GM23338 (cell line): ENCODE measurements around the gene FECH.
"Not testable (repeated sequence)": the region's sequence is repeated elsewhere in the genome, so short reads cannot be mapped to it uniquely, and the experiment has no call there.

ENCODE experiments used
- CTCF ChIP-seq, 2 experiments: fragments of 200-600 bp in 1 of 2; sonication (generic) in 1 of 2; conservative IDR thresholded peaks; 2 replicates each; pipeline versions ENCODE4 v1.5.1 to v1.6.1; 2016 to 2017; ENCODE audit warnings: antibody characterized with exemption in 2 of 2, low read depth in 2 of 2, mild to moderate bottlenecking in 2 of 2, moderate library complexity in 1 of 2
- ETS1 ChIP-seq: IDR thresholded peaks from 2 replicates; pipeline ENCODE4 v1.6.1; 2016; ENCODE audit warnings: antibody characterized with exemption
- EZH2 ChIP-seq: fragments of 200-600 bp; sonication (generic); IDR thresholded peaks from one replicate; pipeline ENCODE4 v1.8.0; 2017; ENCODE audit warnings: antibody characterized with exemption, mild to moderate bottlenecking, low read depth; ENCODE audit not compliant: unreplicated experiment
- EZH2phosphoT487 ChIP-seq: fragments of 200-600 bp; sonication (generic); IDR thresholded peaks from one replicate; pipeline ENCODE4 v1.8.1; 2018; ENCODE audit warnings: antibody characterized with exemption; ENCODE audit not compliant: unreplicated experiment
- POLR2AphosphoS5 ChIP-seq: IDR thresholded peaks from 2 replicates; pipeline ENCODE4 v1.6.1; 2016; ENCODE audit warnings: antibody characterized with exemption, low read depth
- STAT1 ChIP-seq: IDR thresholded peaks from one replicate; pipeline ENCODE4 v1.6.1; 2016; ENCODE audit warnings: antibody characterized with exemption; ENCODE audit not compliant: unreplicated experiment

DNA sequence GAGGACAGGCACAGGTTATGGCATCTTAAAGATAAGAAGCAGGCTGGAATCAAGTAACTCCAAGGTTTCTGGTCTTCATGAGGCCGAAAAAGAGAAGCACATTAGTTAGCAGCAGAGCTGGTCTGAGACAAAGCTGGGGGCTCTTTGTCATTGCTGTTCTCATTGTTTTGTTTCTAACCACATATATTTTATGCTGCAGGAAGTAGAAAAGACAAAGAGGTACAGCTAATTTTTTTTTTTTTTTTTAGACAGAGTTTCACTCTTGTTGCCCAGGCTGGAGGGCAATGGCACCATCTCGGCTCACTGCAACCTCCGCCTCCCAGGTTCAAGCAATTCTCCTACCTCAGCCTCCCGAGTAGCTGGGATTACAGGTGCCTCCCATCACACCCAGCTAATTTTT is 6.2 kb upstream of the FECH start:
- not testable (repeated sequence) for TF ChIP-seq CTCF (conservative IDR thresholded peaks at IDR 0.05; ENCODE audit: low read depth in 2 of 2); ETS1; EZH2; EZH2phosphoT487; POLR2AphosphoS5; STAT1
